ENCODE data around the gene KIF24. TPM values are rescaled to one million over a fixed set of nuclear protein-coding genes. Genes with fewer than 3 reads are reported as not detected.
"Not testable (repeated sequence)": the region's sequence is repeated elsewhere in the genome, so short reads cannot be mapped to it uniquely, and the experiment has no call there.

The KIF24 gene
- total RNA-seq, 1 experiment from 2014 or later, result 2.5 TPM

DNA sequence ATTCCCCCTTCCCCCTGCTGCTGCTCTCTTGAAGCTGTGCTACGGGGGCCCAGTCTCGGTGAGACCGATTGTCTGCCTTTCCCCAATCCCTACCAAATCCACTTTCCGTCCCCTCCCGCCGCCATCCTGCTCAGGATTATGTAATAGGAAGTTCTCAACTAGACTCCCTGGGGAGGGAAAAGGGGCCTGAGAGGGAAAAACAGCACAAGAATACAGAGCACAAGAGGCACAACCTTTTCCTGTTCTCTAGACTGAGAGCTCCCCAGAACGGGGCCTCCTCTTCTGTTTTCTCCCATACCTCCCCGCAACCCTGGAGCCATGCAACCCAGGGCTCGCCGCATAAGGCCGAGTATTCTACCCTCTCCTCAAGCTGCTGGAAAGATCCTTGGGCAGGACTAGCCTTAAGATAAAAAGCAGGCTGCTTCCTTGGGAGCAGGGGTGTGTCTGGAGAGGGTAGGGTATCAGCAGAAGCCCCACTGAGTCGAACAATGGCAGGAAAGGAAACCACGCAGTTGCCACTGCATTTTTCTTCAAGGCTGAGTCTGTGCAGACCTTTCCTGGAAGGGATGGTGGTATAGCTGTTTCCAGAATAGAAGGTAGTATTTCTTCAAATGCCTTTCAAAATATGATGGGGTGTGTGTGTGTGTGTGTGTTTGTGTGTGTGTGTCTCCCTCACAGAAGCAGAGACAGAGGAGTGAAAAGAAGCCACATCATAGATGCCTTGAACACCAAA, 34.7 kb upstream of the KIF24 start:
- no peak for DNase-seq (ENCODE audit: extremely low read depth, low read depth)

DNA sequence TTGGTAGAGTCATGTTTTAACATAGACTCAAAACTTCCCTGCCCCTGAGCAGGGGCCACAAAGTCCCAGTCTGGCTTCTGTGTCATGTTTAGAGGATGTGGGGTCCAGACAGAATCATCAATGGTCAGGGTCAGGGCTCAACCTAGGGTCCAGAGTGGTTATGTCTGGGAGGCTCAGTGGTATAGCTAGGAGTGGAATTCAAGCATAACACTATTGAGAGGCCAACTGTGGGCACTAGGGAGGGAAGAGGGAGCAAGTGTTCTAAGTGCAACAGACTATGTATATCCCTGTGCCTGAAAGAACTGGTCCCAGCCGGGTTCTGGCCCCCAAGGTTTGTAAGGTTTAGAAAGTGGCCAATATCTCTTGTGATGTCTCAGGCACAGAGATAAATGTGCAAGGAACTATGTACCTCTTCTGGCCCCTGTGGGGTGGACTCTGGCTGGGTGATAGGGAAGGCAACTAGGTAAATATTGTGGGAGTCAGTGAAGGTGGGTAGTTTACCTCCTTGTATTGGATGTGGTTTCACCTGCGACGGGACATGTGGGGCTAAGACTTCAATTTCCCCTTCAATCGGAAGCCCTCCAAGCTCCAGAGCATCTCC, 33.6 kb upstream of the KIF24 start:
- no peak for DNase-seq (ENCODE audit: extremely low read depth, low read depth)

DNA sequence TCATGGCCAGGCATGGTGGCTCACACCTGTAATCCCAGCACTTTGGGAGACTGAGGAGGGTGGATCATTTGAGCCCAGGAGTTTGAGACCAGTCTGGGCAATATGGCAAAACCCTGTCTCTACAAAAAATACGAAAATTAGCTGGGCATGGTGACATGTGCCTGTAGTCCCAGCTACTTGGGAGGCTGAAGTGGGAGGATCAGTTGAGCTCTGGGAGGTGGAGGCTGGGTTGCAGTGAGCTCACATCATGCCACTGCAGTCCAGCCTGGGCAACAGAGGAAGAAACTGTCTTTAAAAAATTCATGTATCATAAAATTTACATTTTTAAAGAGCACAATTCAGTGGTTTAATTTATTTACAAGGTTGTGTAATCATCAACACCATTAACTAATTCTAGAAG, 23.9 kb upstream of the KIF24 start:
- DNase-seq (ENCODE audit: extremely low read depth, low read depth), result not testable (repeated sequence)

DNA sequence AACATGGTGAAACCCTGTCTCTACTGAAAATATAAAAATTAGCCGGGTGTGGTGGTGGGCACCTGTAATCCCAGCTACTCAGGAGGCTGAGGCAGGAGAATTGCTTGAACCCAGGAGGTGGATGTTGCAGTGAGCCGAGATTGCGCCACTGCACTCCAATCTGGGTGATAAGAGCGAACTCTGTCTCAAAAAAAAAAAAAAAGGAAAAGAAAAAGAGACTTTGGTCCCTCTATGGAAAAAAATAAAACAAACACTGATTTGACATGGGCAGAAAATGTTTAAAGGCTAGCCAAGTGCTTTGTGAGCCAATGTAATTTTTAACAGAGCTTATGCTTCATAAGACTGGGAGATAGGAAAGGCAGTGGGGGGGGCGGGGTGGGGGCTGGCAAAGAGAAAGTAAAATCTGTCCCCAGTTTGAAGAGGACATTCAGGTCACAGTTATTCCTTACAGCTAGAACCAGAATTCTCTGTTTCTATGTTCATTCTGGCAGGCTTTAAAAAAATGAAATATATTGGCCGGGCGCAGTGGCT, 23.1 kb upstream of the KIF24 start:
- DNase-seq (ENCODE audit: extremely low read depth, low read depth), result not testable (repeated sequence)

DNA sequence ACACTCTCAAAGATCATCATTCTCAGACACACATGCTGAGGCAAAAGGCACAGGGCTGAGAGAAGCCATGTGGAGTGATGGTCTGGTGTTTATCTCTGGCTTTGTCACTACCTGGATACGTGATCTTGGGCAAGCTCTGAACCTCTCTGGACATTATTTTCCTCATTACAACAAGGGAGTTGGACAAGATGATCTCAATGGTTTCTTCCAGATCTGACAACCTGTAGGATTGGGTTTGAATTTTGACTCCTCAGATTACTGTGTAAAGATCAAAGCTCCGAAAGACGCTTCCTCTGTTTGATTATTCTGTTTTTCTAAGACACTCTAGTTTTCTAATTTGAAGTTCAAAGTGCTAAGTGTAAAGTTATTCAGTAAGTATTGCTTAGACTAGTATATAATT, 20.3 kb upstream of the KIF24 start:
- DNase-seq (ENCODE audit: extremely low read depth, low read depth), result no peak

DNA sequence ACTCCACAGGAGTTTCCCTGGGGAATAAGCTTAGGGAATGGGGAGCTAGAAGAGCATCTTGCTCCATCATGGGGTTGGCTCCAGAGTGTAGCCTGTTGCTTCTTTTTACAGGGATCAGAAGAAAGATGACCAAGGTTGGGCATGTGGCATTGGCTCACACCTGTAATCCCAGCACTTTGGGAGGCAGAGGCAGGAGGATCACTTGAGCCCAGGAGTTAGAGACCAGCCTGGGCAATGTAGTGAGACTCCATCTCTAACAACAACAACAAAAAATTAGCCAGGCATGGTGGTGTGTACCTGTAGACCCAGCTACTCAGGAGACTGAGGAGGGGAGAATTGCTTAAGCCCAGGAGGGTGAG, 18.7 kb upstream of the KIF24 start:
- DNase-seq (ENCODE audit: extremely low read depth, low read depth), result no peak

DNA sequence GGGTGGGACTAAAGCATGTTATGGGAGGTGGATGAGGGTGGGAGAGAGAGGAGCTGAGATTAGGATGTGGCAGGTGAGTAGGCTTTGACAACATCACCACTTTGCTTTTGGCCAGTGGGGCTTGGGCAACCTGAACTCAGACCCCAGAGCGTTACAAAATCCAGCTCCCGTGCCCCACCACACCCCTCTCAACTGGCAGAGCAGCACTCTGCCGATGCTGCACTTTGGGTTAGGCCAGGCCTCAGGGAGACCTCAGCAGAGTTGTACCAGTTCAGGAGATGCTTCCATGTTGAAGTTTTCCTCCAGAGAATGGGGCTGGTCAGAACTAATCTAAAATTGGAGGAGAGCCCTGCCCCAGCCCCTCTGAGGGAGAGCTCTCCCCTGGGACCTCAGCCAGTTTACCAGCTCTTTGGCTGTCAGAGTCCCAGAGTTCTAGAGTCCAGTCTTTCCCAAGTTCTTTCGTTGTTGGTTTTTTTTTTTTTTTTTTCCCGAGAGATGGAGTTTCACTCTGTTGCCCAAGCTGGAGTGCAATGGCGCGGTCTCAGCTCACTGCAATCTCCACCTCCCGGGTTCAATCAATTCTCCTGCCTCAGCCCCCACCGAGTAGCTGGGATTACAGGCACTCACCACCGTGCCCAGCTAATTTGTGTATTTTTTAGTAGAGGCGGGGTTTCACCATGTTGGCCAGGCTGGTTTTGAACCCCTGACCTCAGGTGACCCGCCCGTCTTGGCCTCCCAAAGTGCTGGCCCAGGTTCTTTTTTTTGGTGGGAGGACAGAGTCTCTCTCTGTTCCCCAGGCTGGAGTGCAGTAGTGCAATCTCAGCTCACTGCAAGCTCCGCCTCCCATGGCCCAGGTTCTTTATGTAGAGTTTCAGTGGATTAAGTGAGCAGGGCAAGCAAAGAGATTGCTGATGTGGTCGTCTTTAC, 18.1 kb upstream of the KIF24 start:
- no peak for DNase-seq (ENCODE audit: extremely low read depth, low read depth)

DNA sequence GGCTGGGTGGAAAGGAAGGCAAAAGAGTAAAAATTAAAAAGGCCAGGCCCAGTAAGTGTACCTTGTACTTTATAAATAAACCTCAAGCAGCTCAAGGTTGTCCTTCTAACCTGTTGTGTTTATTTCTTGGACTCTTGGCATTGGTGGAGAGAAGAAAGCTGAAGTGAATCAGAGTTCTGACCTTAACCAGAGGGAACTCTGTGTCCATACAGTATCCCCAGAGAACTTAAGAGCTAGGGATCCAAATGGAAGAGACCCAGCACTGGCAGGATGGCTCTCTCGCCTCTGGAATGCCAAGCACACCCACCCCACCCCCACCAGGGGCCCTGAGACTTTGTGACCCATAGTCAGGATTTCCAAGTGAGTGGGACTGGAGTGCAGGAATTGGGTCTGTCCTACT, 14.5 kb upstream of the KIF24 start:
- DNase-seq (ENCODE audit: extremely low read depth, low read depth), result no peak

DNA sequence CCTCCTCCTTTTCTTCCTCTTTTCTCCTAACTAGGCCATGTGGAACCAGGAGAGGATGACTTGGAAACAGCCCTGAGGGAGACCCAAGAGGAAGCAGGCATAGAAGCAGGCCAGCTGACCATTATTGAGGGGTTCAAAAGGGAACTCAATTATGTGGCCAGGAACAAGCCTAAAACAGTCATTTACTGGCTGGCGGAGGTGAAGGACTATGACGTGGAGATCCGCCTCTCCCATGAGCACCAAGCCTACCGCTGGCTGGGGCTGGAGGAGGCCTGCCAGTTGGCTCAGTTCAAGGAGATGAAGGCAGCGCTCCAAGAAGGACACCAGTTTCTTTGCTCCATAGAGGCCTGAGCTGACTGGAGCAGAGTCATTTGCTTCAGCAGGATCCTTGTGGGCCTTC, 14.0 kb upstream of the KIF24 start:
- no peak for DNase-seq (ENCODE audit: extremely low read depth, low read depth)

DNA sequence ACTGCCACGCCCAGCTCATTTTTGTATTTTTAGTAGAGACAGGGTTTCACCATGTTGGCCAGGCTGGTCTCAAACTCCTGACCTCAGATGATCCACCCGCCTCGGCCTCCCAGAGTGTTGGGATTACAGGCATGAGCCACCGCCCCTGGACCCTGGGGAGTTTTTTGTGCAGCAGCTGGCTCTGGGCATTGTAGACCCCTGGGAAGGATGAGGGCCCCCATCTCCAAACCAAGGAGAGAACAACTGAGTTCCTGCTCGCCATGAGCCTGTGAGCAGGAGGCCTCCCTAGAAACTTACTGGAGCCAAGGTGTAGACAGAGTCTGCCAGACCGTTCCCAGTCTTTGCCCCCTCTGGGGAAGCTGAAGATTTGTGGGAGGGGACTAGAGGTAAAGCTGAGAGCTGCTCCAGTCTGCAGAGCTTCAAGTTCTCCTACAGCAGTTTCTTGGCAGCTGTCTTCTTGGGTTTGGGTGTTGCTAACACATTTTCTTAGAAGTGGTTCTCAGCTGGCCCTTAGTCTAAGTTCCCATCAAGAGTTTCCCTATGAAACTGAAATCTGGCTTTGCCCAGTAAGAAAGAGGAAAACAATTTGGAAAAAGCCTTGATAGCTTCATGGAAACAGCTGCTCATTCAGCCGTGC, 12.7 kb upstream of the KIF24 start:
- no peak for DNase-seq (ENCODE audit: extremely low read depth, low read depth)

DNA sequence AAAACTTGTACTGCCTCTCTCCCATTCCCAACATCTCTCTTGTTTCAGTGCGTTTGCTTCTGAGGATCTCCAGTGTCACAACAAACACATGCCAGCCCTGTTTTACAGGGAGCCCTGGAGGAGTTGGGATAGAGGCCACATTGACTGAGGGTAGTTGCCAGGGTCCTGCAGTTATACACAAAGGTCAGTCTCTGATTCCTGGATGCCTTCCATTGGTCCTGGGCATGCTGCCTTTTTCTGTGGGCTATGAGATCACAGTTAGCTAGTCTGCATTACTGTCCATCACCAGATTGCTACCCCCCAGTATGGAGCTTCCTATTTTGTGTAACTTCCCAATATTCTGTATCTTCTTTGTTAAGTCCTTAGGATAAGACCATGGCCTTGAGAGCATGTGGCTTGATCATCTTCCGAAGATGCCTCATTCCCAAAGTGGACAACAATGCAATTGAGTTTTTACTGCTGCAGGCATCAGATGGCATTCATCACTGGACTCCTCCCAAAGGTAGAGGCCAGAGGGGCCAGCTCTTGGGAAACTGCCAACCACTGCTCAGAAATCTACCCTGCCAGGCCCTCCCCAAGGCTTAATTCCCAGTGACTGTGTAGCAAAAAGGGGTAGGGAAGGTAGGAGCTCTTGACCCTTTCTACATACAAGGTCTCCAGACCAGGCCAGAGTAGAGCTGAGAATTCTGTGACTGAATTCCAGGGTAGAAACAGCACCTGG, 9.8 kb upstream of the KIF24 start:
- DNase-seq (ENCODE audit: extremely low read depth, low read depth), result no peak

DNA sequence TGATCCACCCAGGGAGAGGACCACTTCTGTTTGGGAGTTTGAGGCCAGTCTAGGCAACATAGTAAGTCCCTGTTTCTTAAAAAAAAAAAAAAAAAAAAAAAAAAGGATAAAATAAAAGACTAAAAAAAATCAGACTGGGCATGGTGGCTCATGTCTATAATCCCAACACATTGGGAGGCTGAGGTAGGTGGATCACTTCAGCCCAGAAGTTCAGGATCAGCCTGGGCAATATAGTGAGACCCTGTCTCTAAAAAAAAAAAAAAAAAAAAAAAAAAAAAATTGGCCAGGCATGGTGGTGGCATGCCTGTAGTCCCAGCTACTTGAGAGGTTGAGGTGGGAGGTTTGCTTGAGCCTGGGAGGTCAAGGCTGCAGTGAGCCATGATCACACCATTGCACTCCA, 9.0 kb upstream of the KIF24 start:
- DNase-seq (ENCODE audit: extremely low read depth, low read depth), result not testable (repeated sequence)

DNA sequence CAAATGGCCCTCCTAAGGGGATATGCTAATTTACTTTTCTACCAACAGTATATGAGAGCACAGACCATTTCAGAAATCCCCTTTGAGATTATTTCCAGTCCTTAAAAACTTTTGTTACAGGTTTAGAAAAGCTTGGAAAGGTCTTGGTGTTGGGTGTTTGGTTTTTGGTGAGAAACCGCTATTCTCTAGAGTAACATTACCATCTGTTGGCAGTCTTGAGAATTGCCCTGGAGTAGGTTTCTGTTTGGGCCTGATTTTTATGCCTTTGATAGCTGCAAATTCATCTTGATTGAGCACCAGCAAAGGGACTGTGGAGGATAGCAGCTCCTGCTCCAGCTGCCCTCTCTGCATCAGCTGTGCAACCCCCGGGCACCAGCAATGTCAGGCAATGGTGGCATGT, 8.3 kb upstream of the KIF24 start:
- DNase-seq (ENCODE audit: extremely low read depth, low read depth), result no peak

DNA sequence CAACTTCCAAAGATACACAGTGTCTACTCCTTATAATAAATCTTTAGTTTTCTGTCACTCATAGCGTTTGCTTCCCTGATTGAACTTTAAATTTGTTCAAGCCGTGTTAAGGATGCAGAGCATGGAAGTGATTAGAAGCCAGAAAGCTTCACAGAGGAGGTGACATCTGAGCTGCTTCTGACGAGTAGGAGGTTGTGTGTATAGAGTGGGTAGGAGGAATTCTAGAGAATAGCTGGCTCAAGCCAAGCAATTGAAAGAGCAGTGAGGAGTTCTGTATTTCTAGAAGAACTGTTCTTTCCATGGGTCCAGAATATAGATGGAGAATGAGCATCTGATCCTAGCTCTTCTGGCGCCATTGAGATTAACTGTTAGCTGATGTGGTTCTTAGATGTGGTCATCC, 6.3 kb upstream of the KIF24 start:
- no peak for DNase-seq (ENCODE audit: extremely low read depth, low read depth)

DNA sequence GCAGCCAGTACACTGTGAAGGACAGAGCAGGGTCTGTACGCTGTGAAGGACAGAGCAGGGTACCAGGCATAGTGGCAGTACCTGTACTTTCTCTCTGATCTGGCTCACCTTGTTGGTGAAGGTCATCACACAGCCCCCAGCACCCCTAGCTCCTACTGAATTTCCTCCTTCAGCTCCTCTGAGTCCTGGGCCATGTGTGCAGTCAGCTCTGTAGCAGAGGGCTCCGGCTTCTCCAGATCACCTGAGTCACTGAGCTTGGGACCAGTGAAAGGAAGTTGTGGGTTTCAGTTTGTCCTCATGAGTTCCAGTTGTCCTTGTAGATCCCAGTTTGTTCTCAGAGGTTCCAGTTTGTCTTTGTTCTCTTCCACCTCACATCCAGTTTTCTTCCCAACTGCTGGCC, 5.8 kb upstream of the KIF24 start:
- no peak for DNase-seq (ENCODE audit: extremely low read depth, low read depth)

DNA sequence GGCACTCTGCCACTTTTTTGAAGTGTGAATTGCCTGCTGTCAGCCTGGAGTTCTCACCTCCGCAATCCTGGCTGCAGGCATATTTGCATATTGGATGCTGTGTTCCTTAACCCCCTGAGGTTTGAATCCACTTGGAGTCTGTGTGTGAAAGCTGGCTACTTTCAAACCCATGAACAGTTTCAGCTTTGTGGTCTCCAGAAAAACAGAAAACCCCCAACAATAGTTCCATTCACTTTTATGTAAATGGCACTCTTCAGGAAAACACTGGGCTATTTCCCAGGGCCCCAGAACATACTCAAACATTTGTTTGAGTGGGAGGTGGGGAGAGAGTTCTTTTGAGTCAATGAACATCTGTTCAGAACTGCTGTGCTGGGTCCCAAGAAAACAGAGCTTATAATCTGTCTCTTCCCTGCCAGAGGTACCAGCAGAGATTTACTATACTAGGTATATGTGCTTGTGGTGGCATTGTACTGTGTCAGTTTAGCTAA, 5.3 kb upstream of the KIF24 start:
- DNase-seq (ENCODE audit: extremely low read depth, low read depth), result no peak

DNA sequence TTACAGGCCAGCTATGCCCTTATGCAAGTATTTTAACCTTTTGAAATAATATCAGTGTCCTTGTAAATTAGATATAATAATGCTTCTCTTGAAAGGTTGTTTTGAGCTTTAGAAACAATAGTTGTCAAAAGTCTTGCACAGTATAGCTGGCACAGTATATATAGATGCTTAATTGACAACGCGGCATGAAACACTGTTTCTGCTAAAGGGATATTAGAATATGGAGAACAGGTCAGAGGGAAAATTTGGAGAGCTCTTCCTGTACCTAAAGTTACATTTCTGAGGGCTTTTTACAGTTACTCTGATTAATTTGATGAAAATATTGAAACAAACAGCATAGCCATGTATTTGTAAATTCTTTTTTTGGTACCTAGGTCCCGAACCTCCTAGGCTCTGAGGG, 4.8 kb upstream of the KIF24 start:
- DNase-seq (ENCODE audit: extremely low read depth, low read depth), result no peak

DNA sequence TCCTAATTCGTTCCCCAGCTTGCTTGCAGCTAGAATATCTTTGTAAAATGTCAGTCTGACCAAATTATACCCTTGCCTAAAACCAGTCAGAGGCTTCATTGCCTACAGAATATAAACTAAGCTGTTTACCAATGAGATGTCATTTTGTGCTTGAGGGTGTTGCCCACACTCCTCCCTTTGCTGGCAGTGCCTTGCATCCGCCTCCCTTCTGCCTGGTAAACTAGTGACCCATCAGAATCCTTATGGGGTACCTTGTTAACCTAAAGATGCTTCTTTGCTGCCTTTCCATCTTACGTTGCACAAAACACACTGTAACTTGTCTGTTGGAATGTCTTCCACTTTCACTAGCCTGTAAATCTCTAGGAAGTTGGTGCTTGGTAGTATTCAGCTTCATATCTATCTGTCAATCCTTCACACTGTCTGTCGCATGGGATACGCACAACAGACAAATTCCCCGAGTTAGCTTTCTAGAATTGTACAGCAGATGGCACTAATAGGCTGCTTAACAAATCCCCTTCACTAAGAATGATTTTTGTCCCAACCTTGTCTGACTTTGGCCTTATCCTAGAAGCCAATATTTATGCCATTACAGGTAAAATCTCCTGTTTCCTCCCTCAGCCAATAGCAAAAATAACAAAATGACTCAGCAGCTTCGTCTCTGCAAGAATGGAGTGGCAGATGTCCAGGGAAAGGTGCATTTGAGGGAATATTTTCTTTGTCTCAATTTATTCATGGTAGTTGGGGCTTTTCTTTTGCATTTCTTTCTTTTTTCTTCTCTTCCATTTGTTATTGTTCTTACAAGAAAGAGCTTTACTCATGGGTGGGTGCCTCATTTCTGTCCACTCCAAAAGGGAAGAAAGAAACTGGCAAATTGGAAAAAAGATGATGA, 3.3 kb upstream of the KIF24 start:
- peak; percentile 45 for DNase-seq (ENCODE audit: extremely low read depth, low read depth)

DNA sequence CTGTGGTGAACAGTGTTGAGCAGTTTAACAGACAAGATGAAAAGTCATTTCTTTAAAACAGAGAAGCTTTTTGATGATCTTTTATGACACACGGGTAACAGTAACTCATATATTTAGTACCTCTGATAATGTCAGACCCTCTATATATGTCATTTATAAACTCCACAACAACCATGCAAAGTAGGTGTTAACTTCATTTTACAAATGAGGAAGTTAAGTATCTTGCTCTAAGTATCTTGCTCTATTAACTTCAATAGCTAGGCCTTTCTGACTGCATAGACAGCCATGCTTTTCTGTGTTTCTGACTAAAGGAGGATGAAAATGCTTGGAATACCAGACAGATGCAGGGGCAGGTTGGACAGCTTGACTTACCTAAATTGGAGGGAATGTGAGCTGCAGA, 2.1 kb upstream of the KIF24 start:
- no peak for DNase-seq (ENCODE audit: extremely low read depth, low read depth)
